NCI-H82 treated with DMSO at 0.1 percent for 48 hours (cell line): ENCODE measurements around the gene POLR3C.
A peak's percentile ranks its signal among the peaks of the same experiment; 100 is the strongest.

Experiments
- DNase-seq: peaks from one replicate; lab custom pipeline; 2025; ENCODE audit not compliant: unreplicated experiment; lab: John Stamatoyannopoulos, UW

Gene POLR3C

GRCh38 chr1:145863282-145864018 is 39.5 kb downstream of the POLR3C start:
- DNase-seq: no peak

GRCh38 chr1:145868232-145868631 is 44.2 kb downstream of the POLR3C start:
- no peak for DNase-seq

GRCh38 chr1:145871994-145872924 is 48.3 kb downstream of the POLR3C start:
- DNase-seq: no peak

- no peak for DNase-seq
Measured at GRCh38 chr1:145874646-145875045, 50.6 kb downstream of the POLR3C start.

- no peak for DNase-seq
Measured at GRCh38 chr1:145877923-145878486, 54.0 kb downstream of the POLR3C start.

GRCh38 chr1:145878724-145879123 is 54.7 kb downstream of the POLR3C start:
- DNase-seq: no peak

- DNase-seq: no peak
Measured at GRCh38 chr1:145879775-145880174, 55.8 kb downstream of the POLR3C start.

- no peak for DNase-seq
Measured at GRCh38 chr1:145884675-145885074, 60.7 kb downstream of the POLR3C start.

GRCh38 chr1:145885738-145886287 is 61.8 kb downstream of the POLR3C start, which contains the start of gene ANKRD35:
Gene ANKRD35 (minus strand): TSS chr1:145885866. CDS start chr1:145885758, 108 bp downstream.
- DNase-seq: peak; percentile 71

GRCh38 chr1:145886390-145886789 is 62.4 kb downstream of the POLR3C start:
- no peak for DNase-seq

- no peak for DNase-seq
Measured at GRCh38 chr1:145886816-145887215, 62.8 kb downstream of the POLR3C start.

GRCh38 chr1:145887631-145888030 is 63.6 kb downstream of the POLR3C start:
- no peak for DNase-seq

- DNase-seq: no peak
Measured at GRCh38 chr1:145889722-145890121, 65.7 kb downstream of the POLR3C start.

GRCh38 chr1:145891143-145891542 is 67.1 kb downstream of the POLR3C start:
- no peak for DNase-seq

GRCh38 chr1:145891587-145892485 is 67.8 kb downstream of the POLR3C start:
- DNase-seq: peak; percentile 91

- DNase-seq: no peak
Measured at GRCh38 chr1:145892486-145893087, 68.6 kb downstream of the POLR3C start.

- DNase-seq: no peak
Measured at GRCh38 chr1:145893306-145894055, 69.5 kb downstream of the POLR3C start.
